Measurements from ENCODE around the gene PROSER3.
A peak's percentile ranks its signal among the peaks of the same experiment; 100 is the strongest.

PROSER3 gene

DNA sequence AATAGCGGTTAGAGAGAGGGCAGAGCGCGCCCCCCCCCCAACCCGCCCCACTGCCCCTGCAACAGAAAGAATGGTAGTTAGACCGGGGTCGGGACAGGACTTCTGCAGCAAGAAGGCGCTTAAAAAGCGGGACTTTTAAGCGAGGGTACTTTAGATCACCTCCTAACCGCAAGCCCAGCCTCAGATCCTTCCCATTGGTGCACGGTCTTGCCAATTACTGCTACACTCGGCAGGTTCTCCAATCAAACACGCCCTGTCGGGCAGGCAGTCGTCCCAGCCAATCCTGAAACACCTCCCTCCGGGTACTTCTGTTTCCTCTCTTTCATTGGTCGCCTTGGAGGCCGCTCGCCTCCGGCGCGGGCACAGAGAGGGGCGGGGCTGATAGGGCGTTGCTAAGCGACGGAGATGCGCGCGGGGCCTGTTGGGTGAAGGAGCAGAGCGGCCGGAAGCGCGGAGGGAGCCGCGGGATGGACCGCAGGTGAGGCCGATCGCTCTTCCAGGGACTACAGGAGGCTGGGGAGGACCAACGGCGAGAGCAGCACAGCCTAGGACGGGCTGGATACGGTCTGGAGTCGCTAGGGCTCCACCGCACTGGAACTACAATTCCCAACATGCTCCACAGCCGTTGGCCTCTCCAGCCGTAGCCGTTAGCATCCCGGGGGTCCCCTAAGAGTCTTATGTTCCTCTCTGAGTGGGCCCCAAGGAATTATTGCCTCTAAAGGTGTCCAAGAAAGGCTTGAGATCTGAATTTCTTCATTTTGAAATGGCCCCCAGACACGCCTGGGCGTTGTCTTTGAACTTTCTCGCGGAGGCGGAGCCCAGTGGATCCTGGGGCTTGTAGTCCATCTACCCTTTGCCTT is at the start of gene PROSER3:
PROSER3 (plus strand) TSS at position 428 of the 860 bp plus-strand sequence; CDS start at position 468, 40 bp downstream.
- DNase-seq, result peak; percentile 98

DNA sequence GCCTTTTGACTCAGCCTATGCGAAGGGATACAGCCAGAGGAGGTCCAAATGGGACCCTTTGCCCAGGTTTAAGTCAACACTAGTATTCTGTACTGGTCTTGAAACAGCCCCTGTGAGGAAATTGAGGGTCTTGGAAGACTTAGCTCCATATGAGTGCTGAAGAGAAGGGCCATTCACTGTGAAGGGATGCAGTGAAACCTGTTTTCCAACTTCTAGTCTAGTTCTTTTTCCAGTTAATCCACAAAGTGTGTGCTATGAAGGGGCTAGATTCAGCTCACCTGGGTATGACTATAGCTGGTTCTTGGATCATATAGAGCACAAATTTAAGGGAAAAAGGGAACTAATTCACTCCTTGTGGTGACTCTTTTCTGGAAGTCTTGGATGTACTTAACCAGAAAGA is 49.6 kb upstream of the PROSER3 start:
- no peak for DNase-seq

DNA sequence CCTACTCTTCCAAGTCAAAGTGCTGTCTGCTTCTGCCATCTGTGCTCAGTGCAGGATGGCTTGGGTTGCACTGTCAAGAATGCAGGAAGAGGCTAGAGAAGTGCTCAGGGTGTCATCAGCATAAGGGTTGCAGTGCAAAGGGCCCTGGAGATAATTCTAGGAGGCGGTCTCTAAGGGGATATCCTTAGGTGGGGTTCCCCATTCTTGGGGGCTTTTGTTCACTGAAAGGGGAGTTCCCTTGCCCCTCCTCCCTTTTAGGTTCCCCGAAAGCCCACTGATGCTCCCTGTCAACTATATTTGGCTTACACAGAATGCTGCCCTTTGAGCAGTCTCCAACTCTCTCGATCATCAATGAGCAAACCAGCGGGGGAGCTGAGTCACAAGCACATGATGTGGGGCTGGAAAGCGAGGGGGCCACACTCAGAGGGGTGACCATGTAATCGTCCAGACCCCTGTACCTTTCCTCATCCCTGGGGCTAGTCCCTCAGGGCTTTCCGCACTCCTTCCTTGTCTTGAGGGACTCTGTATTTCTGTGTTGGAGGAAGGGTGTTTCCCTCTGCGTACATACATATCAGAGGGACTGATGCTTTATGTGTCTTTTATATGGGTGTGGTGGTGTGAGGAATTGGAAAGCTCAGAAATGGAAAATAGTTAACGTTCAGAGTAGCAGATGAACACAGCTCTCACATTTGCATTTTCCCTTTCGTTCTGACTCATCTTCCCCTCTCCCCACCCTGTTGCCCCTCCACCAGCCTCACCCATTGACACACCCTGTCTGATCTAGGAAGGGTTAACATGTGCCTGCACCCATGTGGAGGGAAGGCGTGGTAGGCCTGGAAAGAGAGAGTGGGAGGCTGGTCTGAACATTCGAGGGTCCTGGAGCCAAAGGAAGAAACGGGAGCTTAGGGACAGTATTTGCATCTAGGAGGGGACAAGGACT is 46.9 kb upstream of the PROSER3 start:
- DNase-seq, result peak; percentile 50

DNA sequence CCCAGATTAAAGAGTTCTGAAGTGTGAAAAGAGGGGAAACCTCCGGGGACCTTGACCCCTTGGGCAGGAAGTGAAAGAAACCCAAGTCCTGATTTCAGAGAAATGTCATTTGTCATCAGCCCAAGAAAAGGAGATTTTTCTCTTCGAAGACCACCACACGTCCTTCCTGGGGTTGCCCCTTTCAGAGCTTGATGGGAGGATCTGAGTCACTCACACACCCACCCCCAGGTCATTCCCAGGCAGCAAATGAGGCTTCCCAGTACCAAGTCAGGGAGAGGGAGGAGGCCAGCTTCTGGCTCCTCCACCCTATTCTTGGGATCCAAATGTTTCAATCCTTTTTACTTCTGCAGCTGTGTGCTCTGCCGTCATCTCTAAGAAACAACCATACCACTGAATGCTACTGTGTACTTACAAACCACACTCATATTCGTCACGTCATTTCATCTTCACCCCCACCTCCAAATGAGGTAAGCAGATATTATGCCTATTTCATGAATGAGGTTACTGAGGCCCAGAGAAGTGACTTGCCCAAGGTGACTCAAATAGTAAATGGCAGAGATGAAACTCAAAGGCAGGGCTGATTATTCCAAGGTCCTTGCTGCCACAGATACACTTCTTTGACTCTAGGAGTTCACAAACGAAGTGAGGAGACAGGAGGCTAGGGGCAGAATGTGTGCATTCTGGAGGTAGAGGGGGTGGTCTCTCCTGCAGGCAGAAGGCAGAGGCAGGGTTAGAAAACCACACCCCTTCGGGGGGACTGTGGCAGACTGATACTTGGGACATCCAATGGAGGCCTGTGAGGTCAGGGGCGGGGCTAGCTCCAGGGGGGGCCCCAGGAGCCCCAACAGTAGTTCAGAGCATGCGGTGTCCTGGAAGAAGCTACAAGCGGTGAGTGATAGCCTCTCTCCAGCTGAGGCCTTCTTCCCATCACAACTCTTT is 45.1 kb upstream of the PROSER3 start:
- DNase-seq, result peak; percentile 77

DNA sequence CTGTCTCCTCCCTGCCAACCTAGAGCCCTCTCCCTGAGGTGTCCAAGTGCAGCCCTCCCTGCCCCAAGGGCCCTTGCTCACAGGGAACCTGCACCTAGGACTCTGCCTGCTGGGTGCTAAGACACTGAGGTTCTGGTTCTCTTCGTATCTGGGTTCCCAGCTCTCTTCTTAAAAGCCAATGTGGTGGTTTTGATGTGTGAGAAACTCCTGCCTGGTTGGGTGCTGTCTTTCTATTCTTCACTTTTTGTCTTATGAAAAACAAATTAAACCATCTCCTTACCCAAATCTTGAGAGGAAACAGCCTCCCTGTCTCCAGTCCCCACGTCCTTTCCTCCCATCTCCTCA is 44.5 kb upstream of the PROSER3 start:
- no peak for DNase-seq

DNA sequence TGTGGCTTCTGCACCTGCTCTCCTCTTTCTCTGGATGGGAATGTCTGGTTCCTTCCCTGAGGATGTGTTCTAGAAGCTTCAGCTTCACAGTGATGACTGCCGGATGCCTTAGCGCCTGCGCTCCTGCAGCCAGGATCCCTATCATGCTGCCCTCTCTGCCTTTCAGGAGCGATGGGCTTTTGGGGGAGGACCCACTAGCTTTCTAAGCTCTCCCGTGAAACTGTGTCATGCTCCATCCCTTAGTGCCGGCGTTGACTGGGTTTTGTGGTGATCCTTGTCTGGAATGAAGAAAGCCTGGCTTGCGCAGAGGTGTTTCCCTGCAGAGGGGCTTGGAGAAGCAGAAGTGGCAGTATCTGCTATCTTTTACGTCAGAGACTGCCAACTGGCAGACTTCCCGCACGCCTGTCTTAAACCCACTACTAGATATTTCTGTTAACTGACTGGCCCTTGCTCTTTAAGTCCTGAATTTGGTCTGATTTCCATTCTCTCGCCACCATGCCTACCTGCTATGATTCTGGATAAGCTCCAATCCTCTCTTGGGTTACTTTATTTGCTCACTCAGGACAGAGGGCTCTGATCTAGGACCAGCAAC is 44.0 kb upstream of the PROSER3 start:
- no peak for DNase-seq

DNA sequence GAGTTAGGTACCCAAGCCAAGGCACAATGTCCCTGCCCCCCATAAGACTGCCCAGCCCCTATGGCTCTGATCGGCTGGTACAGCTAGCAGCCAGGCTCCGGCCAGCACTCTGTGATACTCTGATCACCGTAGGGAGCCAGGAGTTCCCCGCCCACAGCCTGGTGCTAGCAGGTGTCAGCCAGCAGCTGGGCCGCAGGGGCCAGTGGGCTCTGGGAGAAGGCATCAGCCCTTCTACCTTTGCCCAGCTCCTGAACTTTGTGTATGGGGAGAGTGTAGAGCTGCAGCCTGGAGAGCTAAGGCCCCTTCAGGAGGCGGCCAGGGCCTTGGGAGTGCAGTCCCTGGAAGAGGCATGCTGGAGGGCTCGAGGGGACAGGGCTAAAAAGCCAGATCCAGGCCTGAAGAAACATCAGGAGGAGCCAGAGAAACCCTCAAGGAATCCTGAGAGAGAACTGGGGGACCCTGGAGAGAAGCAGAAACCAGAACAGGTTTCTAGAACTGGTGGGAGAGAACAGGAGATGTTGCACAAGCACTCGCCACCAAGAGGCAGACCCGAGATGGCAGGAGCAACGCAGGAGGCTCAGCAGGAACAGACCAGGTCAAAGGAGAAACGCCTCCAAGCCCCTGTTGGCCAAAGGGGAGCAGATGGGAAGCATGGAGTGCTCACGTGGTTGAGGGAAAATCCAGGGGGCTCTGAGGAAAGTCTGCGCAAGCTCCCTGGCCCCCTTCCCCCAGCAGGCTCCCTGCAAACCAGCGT is 43.2 kb upstream of the PROSER3 start:
- peak; percentile 39 for DNase-seq

DNA sequence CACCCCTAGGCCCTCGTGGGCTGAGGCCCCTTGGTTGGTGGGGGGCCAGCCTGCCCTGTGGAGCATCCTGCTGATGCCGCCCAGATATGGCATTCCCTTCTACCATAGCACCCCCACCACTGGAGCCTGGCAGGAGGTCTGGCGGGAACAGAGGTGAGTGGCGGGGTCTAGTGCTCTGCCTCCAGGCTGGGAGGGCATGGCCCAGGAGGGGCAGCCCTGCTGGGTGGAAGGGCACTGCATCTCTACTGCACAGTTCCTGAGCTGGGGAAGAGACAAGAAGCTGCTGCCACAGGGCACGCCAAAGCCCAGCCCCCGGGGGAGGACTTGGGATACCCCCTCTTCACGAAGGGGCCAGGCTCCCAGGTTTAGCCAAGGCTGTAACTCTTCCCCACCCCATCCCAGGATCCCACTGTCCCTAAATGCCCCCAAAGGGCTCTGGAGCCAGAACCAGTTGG is 42.6 kb upstream of the PROSER3 start:
- DNase-seq, result no peak

DNA sequence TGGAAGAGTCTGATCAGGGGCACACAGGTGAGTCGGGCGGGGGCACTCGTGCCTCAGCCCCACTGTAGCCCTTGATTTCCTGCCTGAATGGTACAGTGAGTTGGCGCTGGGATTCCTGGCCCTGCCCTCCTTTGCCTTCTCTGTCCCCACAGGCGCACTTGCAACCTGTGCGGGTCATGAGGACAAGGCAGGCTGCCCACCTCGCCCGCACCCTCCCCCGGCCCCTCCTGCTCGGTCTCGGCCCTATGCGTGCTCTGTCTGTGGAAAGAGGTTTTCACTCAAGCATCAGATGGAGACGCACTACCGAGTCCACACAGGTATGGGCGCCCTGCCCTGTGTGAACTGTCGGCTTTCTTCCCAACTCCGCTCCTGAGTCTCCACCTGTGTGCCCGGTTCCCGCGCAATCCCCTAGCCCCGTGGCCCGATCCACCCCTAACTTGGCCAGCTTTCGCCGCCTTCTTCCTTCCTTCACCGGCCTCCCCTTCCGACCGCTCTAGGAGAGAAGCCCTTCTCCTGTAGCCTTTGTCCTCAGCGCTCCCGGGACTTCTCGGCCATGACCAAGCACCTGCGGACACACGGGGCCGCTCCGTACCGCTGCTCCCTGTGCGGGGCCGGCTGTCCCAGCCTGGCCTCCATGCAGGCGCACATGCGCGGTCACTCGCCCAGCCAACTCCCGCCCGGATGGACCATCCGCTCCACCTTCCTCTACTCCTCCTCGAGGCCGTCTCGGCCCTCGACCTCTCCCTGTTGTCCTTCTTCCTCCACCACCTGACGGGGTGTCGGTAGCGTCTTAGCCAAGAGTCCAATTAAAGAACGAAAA is 41.8 kb upstream of the PROSER3 start:
- DNase-seq, result peak; percentile 62

DNA sequence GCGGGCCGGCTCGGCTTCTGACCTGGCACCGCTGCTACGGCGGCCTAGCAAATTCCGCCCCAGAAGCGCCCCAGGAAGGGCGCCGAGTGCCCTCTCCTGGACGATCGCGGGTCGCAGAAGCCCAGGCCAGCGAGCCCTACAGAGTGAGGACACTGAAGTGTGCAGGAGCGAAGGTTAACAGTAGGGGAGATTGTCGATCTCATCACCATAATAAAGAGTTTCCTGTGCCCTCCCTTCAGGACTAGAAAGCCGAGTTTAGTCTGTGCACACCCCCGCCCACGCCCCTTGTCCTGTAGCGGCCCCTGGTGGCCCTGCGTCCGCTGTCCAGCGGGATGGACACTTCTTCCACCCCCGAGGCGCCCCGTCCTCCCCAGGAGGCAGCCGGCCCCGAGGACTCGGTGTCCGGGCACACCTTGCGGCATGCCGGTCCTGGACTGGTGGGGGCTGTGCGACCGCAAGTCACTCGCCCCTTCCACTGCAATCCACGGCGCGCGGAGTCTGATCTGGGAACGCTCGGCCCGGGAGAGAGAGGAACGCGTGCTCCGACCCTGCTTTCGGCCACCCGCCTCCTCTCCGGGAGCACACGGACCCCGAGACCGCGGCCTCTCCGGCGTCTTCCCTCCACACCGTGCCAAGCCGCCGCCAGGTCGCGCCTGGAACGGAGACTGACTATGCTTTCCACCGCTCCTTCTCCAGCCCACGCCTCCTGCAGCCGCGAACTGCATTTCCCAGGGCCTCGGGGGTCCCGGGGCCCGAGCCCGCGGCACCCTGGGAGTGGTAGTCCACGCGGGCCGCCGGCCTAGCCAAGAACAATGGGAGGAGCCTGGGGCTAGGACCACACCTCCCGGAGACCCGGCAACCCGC is 40.9 kb upstream of the PROSER3 start:
- DNase-seq, result peak; percentile 94

DNA sequence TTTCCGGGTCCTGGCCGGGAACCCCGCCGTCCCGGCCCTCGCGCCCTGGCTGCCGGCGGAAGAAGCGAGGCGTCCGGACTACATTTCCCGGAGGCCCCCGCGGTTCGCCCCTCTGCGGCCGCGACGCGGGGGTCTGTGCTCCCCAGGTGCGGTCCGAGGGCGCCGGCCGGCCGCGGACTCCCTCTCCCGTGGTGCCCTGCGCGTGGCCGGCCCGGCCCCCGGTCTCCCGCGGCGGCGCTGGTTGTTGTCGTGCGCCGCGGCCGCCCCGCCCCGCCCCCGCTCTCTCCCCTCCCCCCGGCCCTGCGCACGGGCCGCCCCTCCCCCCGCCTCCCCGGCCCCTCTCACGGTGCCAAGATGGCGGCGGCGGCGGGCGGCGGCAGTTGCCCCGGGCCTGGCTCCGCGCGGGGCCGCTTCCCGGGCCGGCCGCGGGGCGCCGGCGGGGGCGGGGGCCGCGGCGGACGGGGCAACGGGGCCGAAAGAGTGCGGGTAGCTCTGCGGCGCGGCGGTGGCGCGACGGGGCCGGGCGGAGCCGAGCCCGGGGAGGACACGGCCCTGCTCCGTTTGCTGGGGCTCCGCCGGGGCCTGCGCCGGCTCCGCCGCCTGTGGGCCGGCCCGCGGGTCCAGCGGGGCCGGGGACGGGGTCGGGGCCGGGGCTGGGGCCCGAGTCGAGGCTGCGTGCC is 40.2 kb upstream of the PROSER3 start, which contains the start of gene KMT2B:
KMT2B (plus strand) TSS at position 339 of the 680 bp plus-strand sequence; CDS start at position 355, 16 bp downstream.
- no peak for DNase-seq

DNA sequence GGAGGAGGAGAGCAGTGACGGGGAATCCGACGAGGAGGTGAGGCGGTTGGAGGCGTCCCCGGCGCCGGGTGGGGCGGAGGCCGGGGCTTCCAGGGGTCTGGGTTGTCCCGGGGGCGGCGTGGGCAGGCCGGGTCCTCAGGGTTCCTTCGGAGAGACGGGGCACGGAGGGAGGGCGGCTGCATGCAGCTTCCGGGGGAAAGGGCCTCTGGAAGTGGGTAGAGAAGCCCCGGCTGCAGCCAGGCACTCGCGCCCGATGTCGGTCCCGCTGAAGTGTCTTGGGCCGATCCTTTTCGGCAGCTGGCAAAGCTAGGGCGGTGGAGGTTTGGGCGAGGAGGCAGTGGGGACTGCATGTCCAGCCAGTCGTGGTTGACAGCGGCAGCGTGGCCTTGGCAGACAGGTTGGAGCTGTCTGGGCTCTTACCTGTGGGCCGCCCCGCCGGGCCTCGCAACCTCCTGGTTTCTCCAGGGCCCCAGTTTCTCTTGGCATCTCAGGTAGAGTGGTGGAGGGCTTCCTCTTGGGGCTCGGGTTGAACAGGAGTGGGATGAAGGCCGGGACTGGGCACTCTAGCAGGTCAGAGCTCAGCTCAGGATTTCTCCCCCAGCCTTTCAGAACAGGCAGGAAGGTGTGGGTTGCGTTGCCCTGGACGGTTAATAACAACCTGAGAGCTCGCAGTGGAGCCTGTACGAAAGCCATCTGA is 39.5 kb upstream of the PROSER3 start:
- peak; percentile 46 for DNase-seq

DNA sequence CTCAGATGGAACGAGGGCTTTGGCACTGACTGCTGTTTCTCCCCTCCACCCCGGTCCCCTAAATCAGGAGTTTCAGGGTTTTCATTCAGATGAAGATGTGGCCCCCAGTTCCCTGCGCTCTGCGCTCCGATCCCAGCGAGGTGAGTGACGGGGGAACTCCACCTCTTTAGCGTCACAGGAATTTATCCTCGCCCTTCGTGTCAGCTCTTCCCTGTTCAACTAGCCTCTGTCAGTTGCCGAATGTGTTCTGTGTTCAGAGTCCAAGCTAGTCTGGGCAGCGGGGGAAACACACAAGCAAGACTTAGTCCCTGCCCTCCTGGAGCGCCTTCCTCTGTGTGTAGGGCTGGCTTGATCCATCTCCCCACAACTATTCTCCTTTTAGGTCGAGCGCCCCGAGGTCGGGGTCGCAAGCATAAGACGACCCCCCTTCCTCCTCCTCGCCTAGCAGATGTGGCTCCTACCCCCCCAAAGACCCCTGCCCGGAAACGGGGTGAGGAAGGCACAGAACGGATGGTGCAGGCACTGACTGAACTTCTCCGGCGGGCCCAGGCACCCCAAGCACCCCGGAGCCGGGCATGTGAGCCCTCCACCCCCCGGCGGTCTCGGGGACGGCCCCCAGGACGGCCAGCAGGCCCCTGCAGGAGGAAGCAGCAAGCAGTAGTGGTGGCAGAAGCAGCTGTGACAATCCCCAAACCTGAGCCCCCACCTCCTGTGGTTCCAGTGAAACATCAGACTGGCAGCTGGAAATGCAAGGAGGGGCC is 38.4 kb upstream of the PROSER3 start:
- no peak for DNase-seq

DNA sequence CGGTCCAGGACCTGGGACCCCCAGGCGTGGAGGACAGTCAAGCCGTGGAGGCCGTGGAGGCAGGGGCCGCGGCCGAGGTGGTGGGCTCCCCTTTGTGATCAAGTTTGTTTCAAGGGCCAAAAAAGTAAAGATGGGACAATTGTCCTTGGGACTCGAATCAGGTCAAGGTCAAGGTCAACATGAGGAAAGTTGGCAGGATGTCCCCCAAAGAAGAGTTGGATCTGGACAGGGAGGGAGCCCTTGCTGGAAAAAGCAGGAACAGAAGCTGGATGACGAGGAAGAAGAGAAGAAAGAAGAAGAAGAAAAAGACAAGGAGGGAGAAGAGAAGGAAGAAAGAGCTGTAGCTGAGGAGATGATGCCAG is 37.8 kb upstream of the PROSER3 start:
- DNase-seq, result no peak

DNA sequence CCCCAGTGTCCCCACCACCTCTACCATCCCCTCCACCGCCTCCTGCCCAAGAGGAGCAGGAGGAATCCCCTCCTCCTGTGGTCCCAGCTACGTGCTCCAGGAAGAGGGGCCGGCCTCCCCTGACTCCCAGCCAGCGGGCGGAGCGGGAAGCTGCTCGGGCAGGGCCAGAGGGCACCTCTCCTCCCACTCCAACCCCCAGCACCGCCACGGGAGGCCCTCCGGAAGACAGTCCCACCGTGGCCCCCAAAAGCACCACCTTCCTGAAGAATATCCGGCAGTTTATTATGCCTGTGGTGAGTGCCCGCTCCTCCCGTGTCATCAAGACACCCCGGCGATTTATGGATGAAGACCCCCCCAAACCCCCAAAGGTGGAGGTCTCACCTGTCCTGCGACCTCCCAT is 37.3 kb upstream of the PROSER3 start:
- no peak for DNase-seq

DNA sequence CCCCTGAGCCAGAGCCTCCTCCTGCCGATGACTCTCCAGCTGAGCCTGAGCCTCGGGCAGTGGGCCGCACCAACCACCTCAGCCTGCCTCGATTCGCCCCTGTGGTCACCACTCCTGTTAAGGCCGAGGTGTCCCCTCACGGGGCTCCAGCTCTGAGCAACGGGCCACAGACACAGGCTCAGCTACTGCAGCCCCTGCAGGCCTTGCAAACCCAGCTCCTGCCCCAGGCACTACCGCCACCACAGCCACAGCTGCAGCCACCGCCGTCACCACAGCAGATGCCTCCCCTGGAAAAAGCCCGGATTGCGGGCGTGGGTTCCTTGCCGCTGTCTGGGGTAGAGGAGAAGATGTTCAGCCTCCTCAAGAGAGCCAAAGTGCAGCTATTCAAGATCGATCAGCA is 36.6 kb upstream of the PROSER3 start:
- no peak for DNase-seq

DNA sequence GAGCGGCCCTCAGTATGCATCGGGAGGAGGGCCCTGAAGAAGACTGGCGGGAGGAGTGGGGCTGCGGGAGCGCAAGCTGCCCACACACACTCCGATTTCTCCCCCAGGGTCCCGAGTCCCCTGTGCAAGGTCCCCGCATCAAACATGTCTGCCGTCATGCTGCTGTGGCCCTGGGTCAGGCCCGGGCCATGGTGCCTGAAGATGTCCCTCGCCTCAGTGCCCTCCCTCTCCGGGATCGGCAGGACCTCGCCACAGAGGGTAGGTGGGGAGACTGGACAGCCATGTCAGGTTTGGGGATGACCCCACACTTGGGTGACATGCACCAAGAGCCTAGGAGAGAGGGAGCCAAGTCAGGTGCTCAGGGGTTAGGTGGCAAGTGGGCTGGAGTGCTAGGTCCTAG is 35.5 kb upstream of the PROSER3 start:
- no peak for DNase-seq
